GM21528 (cell line): ENCODE results near the gene CEP85.
A peak's percentile ranks its signal among the peaks of the same experiment; 100 is the strongest.
"Not testable (repeated sequence)": the region's sequence is repeated elsewhere in the genome, so short reads cannot be mapped to it uniquely, and the experiment has no call there.

Experiments used
- ATAC-seq: cut with Tn5 transposase; IDR thresholded peaks from one replicate; pipeline ENCODE4 v1.9.1; 2021; ENCODE audit warnings: mild to moderate bottlenecking, moderate library complexity; ENCODE audit not compliant: unreplicated experiment, low FRiP score

The CEP85 gene

DNA sequence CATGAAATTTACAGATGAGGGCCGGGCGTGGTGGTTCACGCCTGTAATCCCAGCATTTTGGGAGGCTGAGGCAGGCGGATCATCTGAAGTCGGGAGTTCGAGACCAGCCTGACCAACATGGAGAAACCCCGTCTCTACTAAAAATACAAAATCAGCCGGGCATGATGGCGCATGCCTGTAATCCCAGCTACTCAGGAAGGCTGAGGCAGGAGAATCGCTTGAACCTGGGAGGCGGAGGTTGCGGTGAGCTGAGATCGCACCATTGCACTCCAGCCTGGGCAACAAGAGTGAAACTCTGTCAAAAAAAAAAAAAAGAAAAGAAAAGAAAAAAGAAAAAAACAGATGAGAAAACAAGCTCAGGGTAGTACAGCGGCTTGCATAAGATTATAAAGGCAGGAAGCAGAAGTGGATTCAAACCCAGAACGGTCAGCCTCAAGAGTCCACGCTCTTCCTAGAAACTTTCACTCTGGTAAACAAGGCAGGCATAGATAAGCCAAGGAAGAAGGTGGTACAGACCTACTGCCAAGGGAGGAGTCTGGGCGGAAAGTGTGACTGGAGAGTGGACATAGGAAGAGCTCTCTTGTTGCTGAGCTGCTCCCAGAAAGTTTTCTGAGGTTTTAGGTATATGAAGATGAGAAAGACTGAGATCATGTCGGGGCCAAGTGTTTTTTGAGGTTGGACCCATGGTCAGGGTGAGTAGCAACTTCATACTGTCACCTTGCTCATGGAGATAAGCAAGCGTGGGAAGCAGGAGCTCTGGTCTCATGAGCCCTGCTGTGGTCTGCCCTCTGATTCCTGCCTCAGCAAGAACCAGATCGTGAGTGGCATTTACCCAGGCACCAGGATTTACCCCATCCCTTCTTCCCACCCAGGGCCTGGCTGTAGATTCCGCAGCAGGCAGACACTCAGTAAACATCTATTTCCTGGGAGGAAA, 74.2 kb downstream of the CEP85 start:
- ATAC-seq: not testable (repeated sequence)

DNA sequence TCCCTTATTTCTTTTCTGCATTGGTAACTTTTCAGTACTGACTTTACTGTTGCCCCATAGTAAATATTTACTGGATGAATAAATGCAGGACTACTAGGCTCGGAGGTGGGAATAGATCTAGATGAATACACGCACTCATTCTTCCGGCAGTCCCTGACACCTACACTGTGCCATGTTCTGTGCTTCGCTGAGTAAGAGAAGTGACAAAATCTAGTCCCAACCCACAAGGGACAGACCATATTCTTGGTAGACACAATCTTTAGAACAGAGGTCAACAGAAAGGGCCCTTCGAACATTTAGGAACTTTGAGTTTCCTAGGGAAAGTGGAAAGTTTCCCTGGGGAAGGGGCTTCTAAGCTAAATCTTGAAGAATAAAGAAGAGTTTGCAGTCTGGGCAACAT, 80.5 kb downstream of the CEP85 start:
- ATAC-seq: no peak

DNA sequence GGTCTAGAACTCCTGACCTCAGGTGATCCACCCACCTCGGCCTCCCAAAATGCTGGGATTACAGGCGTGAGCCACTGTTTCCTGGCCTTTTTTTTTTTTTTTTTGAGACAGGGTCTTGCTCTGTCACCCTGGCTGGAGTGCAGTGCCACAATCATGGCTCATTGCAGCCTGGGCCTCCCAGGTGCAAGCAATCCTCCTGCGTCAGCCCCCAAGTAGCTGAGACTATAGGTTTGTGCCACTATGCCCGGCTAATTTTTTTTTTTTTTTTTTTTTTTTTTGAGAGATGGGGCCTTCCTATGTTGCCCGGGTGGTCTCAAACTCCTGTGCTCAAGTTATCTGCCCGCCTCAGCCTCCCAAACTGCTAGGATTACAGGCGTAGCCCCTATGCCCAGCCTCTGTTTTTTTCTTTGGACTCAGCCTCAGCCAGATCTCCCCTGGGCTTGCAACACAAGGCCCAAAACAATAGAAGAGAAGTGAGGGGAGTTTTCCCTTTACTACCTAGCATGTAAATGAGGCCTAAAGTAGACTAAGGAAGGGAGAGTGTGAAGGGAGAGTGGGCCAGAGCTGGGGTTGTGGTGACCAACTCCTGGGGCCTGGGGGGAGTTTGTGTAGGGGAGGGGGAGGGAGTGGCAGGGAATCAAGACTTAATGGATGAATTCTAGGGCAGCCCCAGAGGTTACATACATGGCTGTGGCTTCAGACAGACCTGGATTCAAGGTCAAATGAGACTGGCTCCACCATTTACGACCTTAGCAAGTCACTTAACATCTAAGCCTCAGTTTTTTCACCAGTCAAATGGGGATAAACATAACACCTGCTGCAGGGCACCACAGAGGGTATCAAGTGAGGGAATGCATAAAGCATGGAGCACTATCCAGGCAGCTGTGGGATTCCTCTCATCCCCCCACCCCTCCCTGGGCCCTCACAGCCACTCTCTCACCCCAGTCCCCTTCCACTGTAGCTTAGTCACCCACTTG, 82.2 kb downstream of the CEP85 start:
- no peak for ATAC-seq

DNA sequence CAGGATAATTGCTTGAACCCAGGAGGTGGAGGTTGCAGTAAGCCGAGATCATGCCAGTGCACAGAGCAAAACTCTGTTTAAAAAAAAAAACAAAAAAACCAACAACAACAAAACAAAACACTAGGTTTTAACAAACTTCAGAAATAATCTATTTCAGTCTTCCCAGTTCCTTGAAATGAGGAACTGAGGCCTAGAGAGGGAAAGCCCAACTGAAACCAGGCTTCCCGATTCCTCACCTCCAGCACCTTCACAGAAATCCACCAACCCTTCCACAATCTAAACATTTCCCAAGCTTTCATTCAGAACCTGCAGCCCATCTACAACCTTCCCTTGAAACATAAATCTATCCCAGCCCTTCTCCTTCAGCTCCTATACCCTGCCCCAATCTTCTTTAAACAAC, 83.1 kb downstream of the CEP85 start:
- ATAC-seq: no peak

DNA sequence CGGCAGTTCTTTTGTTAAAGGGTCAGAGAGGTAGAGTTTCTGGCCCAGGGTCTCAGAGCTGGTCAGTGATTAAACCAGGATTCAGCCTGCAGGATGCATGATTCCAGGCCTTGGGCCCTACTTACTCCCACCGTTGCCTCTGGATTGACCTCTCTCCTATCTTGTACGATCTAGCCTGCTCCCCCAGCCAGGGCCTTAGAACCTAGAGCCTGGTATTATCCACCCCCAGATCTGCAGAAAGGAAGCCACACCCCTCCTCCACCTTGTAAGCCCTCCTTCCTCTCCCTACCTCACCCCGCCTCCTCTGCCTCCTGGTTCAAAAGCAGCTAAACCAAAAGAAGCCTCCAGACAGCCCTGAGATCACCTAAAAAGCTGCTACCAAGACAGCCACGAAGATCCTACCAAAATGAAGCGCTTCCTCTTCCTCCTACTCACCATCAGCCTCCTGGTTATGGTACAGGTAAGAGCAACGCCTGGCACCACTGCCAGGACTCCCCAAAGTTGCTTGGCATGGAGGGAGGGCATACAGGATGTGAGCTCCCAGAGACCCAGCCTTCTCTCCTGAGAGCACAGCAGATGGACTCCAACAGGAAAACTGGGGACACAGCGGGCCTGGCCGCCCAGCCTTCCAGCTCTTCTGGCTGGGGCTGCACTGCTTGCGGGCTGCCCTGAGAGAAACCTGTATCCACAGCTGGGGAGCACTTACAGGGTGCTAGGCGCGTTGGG, 83.8 kb downstream of the CEP85 start, which contains the start of gene CD52:
Gene CD52, plus strand, starts transcription at position 347 of the 726 bp plus-strand sequence. Its CDS starts 60 bp downstream, at position 407.
- ATAC-seq: peak; percentile 39

DNA sequence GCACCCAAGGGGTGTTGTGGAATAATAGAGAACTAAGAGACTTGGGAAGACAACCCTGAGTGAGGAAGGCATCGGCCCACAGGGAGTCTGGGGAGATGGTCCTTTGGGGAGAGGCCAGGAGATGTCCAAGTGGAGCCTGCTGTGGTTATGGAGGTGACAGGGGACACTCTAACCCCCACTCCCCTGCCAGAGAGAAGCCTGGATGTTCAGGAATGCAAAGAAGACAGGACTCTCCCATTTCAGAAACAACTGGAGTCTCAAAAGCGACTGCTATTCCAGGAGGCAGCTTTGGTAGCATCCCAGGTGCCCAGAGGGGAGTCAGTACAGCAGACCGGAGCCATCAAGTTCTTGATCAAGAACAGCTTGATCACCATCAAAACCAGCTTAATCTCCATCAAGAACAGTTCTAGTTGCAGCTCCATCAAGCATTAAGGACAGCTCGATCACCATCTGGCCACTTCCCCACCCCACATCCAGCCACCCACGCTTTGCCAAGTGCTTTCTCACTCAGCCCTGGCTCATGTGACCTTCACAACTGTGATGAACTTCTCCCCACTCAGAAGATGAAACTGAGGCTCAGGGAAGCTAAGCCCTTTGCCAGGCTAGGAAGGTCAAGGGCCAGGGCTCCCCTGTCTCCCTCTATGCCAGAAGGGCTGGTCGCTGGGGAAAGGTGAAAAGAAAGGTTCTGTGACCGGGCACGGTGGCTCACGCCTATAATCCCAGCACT, 84.5 kb downstream of the CEP85 start:
- no peak for ATAC-seq

DNA sequence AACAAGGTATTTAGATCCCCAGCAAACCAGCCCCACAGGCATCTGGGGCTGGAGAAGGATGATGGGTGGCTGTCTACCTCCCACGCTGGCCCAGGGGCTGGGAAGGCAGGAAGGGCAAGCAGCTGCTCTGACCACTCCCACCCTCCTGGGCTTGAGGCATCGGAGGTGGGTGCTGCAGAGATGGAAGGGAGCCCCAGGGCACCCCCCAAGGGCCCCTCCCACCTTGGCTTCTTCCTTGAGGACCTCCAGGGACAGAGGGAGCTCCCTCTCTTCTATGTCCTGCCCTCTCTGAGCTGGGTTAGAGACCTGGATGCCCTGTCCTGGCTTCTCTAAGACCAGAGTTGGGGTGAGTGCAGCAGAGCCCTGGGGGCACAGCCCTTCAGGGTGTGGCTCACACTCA, 86.9 kb downstream of the CEP85 start:
- ATAC-seq: no peak

DNA sequence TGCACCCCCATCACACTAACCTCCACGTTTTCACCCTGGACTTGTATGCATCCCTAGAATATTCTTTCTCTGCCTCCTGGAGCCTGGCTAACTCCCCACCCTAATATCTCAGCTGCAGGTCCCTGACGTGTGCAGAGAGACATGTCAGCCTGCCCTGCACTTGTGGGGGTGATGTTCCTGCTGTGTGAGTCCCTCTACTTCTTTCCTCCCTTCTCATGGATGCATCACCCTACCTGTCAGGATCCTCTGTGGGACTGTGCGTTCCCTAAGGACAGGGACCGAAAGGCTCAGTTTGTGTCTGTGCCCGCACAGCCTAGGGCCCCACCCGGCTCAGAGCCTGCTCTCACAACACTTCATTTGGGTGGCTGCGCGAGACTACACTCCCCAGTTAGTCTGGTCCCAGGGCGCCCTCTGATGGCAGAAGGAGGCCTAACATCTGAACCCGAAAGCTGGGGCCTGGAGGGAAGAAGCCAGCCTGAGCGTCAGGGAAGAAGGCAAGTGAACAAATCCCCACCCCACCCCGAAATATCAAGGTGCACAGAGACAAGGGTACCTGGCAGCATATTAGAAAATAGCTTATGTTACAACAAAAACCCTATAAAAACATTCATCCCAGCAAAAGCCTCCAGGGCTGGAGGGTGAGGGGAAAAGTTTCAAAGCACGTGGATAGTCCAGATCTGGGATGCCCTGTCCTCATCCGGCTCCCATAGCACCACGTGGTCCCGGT, 87.5 kb downstream of the CEP85 start:
- no peak for ATAC-seq

DNA sequence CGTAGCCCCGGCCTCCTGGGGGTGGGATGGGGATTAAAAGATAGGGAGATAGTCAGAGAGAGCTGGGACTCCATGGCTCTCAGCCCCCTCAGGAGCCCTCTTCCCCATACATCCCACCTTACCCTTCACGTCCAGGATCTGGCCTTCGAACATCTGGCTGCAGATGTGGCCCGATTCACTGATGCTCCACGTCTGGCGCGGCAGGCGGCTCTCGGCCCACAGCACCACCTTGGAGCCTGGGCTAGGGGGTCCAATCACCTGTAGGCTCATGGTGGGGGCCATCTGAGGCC, 88.0 kb downstream of the CEP85 start:
- no peak for ATAC-seq

DNA sequence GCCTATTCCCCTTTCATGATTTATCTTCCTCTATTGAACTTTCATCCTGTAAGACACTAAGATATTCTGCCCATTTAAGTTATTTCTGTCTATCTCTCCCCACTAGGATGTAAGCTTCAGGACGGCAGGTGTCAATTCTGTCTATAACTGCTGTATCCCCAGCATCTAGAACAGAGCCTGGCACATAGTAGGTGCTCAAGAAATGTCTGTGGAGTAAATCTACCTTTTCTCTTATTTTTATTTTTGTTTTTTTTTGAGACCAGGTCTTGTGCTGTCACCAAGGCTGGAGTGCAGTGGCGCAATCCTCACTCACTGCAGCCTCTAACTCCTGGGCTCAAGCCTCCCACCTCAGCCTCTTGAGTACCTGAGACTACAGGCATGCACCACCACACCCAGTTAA, 89.4 kb downstream of the CEP85 start:
- no peak for ATAC-seq

DNA sequence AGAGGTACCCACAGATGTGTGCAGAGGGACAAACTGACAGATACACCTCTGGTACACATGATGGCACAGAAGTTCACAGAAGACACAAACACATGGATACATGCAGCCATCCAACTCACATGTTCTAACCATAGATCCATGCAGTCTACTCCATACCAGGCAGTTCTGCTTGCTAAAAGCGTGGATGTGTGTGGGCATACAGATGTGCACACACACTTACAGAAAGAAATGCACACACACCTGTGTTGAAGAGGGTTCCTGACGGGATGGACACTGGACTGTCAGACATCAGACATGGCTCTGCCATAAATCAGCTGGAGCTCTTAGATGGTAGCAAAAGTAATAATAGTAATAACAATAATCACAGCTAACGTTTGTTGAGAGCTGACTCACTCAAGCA, 90.5 kb downstream of the CEP85 start:
- ATAC-seq: no peak

DNA sequence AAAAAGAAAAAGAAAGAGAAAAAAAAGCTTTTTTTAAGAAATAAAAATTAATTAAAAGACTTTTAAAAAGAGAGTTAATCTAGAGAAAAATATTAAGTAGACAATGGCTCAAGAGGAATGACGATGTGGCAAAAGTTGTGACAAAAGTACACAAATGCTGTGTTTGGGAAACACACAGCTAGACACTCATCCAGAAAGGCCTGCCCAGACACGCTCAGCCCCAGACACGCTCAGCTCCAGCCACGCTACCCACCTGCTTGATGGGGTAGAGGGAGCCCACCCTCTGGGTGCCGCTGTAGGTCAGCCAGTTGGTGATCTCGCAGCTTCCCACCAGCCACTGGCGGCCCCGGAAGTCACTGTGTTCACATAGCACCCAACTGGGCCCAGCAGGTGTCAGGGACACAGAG, 94.0 kb downstream of the CEP85 start:
- no peak for ATAC-seq
